Measurements from ENCODE around the gene NHS. TPM values are rescaled to one million over a fixed set of nuclear protein-coding genes. Genes with fewer than 3 reads are reported as not detected.

The NHS gene
- total RNA-seq, 2 experiments from 2014 or later: 0.81 to 1.7 TPM

DNA sequence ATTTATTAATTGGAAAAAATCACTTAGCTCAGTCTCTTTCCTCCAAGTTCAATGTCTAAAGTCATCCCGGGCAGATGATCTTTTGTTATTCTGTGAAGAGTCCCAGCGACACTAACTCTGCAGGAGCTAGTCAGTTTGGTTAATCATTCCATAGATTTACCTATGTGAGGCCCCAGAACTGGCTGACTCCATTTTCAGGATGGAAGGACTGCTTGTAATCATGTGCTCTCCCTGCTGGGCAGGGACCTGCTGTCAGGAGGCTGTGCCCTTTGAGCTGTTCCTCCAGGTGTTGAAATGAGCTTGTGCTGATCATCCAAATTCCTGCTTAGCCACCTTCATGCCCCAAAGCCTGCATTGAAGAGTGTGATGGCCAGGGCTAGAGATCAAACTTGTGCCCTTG lies 169.8 kb downstream of the NHS start:
- Mint-ChIP-seq H3K4me3 (no peak overlapping the region), H3K36me3 (ENCODE audit: low read depth) (no peaks in the 10 kb centered on the region), H3K4me1 (ENCODE audit: low read depth) (peaks cover 11% of the 10 kb centered on the region), H3K27ac (no peak overlapping the region), H3K27me3 (ENCODE audit: low read depth) (peaks cover 5% of the 10 kb centered on the region), H3K9me3 (ENCODE audit: insufficient read depth) (no peaks in the 10 kb centered on the region)
- DNase-seq (no peak), ATAC-seq (no peak)
- CTCF ChIA-PET: no interaction called here
- POLR2A ChIA-PET: no interaction called here

DNA sequence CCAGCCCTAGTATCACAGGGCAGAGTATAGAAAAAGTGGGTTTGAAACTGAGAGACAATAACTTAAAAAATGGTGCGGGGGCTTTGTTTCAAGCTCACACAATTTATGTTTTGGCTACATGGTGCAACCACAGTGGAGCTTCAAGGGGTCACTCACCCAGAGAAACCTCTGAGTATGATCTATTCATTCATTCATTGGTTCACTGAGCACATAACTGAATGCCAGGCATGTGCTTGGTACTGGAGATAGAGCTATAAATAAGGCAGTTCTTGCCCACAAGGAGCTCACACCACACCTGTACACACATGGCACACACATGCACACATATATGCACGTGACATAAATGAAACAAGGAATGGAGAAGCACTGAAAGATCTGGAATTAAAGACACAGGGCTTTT lies 171.4 kb downstream of the NHS start:
- no peak overlapping the region for H3K27ac Mint-ChIP-seq
- no peaks in the 10 kb centered on the region for H3K36me3 Mint-ChIP-seq (ENCODE audit: low read depth)
- H3K4me3 Mint-ChIP-seq: no peak overlapping the region
- H3K27me3 Mint-ChIP-seq (ENCODE audit: low read depth): peaks cover 3% of the 10 kb centered on the region
- no peak for DNase-seq
- POLR2A ChIA-PET: no interaction called here
- ATAC-seq: no peak
- CTCF ChIA-PET: no interaction called here
- no peaks in the 10 kb centered on the region for H3K9me3 Mint-ChIP-seq (ENCODE audit: insufficient read depth)
- peaks cover 11% of the 10 kb centered on the region for H3K4me1 Mint-ChIP-seq (ENCODE audit: low read depth)

DNA sequence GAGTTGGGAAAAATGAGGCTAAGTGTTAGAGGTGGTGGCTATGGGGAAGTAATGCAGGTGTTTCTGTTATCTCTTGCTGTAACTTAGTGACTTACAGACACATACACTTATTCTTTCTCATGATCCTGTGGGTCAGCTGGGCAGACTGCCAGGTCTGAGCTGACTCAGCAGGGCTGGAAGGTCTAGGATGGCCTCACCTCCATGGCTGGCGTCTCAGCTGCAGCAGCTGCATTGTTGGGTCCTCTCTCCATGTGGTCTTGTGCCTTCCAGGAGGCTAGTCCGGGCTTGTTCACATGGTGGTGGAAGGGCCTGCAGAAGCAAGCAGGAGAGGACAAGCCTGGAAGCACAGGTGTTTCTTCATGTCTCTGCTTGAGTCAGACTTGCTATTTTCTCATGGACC lies 172.7 kb downstream of the NHS start:
- Mint-ChIP-seq H3K27ac (no peak overlapping the region), H3K9me3 (ENCODE audit: insufficient read depth) (no peaks in the 10 kb centered on the region), H3K4me3 (no peak overlapping the region), H3K36me3 (ENCODE audit: low read depth) (no peaks in the 10 kb centered on the region), H3K4me1 (ENCODE audit: low read depth) (peaks cover 11% of the 10 kb centered on the region), H3K27me3 (ENCODE audit: low read depth) (peaks cover 3% of the 10 kb centered on the region)
- ChIA-PET POLR2A (no interaction called here), CTCF (no interaction called here)
- ATAC-seq (no peak), DNase-seq (no peak)

DNA sequence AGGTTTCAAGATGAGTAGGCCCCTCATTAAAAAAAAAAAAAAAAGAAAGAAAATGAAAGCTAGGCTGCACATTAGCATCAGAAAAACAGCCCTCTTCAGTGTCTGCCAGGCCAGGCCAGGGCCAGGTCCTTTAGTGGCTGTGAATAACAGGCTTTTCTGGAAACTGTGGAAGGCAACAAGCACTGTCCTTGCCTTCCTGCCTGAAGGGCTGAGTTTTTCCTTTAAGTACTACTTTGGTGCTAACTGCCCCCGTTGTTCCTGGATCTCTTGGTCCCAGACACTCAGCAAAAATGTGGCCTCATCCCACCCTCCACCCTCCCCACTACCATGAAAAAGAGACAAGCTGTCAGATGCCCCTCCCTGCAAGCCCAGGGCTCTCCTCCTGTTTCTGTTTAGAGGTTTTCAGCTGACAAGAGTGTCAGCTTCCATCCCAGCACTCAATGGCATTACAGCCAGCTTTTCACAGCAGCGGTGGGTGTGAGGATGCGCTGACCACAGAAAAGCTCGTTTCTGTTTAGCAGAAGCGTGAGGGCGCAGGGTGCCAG lies 174.2 kb downstream of the NHS start:
- no peak overlapping the region for H3K27ac Mint-ChIP-seq
- DNase-seq (no peak), ATAC-seq (no peak)
- H3K27me3 Mint-ChIP-seq (ENCODE audit: low read depth): peaks cover 3% of the 10 kb centered on the region
- ChIA-PET CTCF (interaction anchor here (1.8 kb wide), 1 partner anchor 43 kb away, joined by 9 read pairs; no protein-coding TSS in a partner anchor), POLR2A (no interaction called here)
- H3K4me1 Mint-ChIP-seq (ENCODE audit: low read depth): peaks cover 11% of the 10 kb centered on the region
- H3K9me3 Mint-ChIP-seq (ENCODE audit: insufficient read depth): no peaks in the 10 kb centered on the region
- no peak overlapping the region for H3K4me3 Mint-ChIP-seq
- H3K36me3 Mint-ChIP-seq (ENCODE audit: low read depth): no peaks in the 10 kb centered on the region

DNA sequence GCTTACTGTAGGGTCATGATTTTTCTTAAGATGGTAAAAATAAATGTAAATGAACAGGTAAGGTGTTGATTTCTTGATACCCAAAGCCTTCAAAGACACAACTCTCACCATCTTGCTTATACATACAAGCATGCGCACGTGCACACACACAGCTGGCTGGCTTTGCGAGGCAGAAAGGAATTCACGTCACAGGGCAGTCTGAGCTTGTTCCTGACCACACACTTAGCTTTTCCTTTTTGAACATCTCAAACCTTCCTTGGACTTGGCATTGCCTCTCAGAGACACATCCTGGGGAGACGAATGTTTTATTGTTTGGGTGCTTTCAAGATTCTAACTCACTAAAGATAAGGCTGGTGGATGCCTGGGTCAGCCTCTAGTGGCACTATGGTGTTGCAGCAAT lies 175.0 kb downstream of the NHS start:
- H3K4me1 Mint-ChIP-seq (ENCODE audit: low read depth): peaks cover 11% of the 10 kb centered on the region
- DNase-seq (no peak), ATAC-seq (no peak)
- ChIA-PET POLR2A (no interaction called here), CTCF (interaction anchor here (1.8 kb wide), 1 partner anchor 42 kb away, joined by 9 read pairs; no protein-coding TSS in a partner anchor)
- no peaks in the 10 kb centered on the region for H3K36me3 Mint-ChIP-seq (ENCODE audit: low read depth)
- no peak overlapping the region for H3K27ac Mint-ChIP-seq
- H3K27me3 Mint-ChIP-seq (ENCODE audit: low read depth): peaks cover 3% of the 10 kb centered on the region
- no peaks in the 10 kb centered on the region for H3K9me3 Mint-ChIP-seq (ENCODE audit: insufficient read depth)
- no peak overlapping the region for H3K4me3 Mint-ChIP-seq

DNA sequence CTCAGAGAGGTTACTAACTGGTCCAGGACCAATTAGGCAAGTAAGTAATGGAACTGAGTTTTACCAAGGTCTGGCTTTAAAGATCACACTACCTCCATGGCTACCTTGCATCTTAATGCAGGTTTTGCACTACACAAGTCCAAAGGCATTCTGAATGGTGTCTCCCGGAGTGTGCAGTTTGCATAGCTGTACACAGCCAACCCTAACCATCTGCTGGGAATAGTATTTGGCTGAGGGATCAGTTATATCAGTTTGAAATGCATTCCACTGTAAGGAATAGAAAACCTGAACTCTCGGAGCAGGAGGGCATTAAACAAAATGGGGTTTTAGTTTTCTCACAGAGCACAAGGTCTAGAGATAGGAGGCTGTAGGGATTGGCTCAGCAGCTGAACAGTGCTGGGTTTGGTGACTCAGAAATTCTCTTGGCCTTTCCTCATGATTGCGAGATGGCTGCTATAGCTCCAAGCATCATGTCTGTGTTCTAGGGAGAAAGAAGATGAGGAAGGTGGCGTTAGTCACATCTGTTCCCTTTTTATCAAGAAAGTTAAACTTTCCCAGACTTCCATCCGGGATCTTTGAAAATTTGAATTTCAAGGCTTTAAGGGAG lies 177.1 kb downstream of the NHS start:
- no peak overlapping the region for H3K4me3 Mint-ChIP-seq
- no peak overlapping the region for H3K27ac Mint-ChIP-seq
- DNase-seq (no peak), ATAC-seq (no peak)
- CTCF ChIA-PET: interaction anchor here (1.5 kb wide), 1 partner anchor 18 kb away, joined by 3 read pairs; no protein-coding TSS in a partner anchor
- H3K4me1 Mint-ChIP-seq (ENCODE audit: low read depth): peaks cover 11% of the 10 kb centered on the region
- no peaks in the 10 kb centered on the region for H3K27me3 Mint-ChIP-seq (ENCODE audit: low read depth)
- H3K9me3 Mint-ChIP-seq (ENCODE audit: insufficient read depth): no peaks in the 10 kb centered on the region
- POLR2A ChIA-PET: no interaction called here
- H3K36me3 Mint-ChIP-seq (ENCODE audit: low read depth): no peaks in the 10 kb centered on the region

DNA sequence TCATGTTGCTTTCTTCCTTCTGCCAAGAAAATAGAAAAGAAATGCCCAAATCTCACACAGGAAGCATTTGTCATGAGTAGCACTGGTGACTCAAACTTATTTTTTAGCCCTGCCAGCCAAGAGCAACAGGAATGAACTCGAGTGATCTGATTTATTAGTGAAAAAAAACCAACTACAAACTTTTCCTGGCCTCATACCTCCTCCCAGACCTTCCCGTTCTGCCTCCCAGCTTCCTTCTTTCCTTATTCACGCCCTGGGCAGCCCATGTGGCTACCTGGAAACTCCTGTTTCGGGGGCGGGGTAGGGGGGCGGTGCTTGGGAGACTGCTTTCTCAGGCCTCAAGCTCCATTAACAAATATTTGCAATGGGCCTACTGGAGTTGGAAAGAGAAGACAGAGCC lies 178.5 kb downstream of the NHS start:
- Mint-ChIP-seq H3K4me3 (no peak overlapping the region), H3K27ac (no peak overlapping the region), H3K9me3 (ENCODE audit: insufficient read depth) (no peaks in the 10 kb centered on the region), H3K27me3 (ENCODE audit: low read depth) (no peaks in the 10 kb centered on the region), H3K36me3 (ENCODE audit: low read depth) (no peaks in the 10 kb centered on the region), H3K4me1 (ENCODE audit: low read depth) (peaks cover 8% of the 10 kb centered on the region)
- DNase-seq: no peak
- no peak for ATAC-seq
- CTCF ChIA-PET: no interaction called here
- POLR2A ChIA-PET: no interaction called here

DNA sequence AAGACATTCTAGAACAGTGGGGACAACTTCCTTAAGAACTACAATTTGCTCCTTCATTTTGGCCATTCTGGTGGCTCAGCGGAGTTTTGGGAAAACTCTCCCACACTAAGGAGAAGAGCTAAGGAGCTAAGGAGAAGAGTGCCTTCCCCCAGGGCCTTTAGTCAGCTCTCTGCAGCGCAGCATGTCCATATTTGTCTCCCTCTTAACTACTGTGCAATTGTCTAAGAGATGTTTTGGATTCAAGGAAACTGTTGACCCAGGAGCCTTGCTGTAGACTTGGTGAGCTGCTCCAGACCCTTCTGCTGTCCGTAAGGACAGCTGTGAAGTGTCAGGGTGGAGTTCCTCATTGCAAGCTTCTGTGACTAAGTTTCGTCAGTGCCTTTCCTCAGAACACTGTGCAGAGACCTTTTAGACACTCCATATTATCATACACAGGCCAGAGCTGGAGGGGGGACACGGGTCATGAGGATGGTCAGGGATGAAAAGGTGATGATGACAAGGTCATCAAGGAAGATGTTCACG lies 179.0 kb downstream of the NHS start:
- ChIA-PET POLR2A (no interaction called here), CTCF (no interaction called here)
- Mint-ChIP-seq H3K9me3 (ENCODE audit: insufficient read depth) (no peaks in the 10 kb centered on the region), H3K27me3 (ENCODE audit: low read depth) (no peaks in the 10 kb centered on the region), H3K4me1 (ENCODE audit: low read depth) (peaks cover 7% of the 10 kb centered on the region), H3K27ac (no peak overlapping the region), H3K36me3 (ENCODE audit: low read depth) (no peaks in the 10 kb centered on the region), H3K4me3 (no peak overlapping the region)
- ATAC-seq (no peak), DNase-seq (no peak)

DNA sequence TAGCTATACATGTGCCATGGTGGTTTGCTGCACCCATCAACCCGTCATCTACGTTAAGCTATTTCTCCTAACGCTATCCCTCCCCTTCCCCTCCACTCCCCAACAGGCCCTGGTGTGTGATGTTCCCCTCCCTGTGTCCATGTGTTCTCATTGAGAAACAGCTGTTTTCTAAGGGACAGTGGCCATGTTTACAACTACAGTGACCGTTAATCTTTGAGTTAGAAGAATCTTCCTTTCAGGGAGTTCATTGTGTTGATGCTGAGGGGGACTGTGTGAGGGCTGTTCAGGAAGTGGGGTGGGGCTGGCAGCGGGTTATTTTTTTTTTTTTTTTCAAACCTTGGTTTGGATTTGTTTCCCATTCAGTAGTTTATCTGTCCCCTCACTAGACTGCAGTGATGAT lies 179.9 kb downstream of the NHS start:
- Mint-ChIP-seq H3K36me3 (ENCODE audit: low read depth) (no peaks in the 10 kb centered on the region), H3K27ac (no peak overlapping the region), H3K4me3 (no peak overlapping the region), H3K27me3 (ENCODE audit: low read depth) (no peaks in the 10 kb centered on the region), H3K9me3 (ENCODE audit: insufficient read depth) (no peaks in the 10 kb centered on the region), H3K4me1 (ENCODE audit: low read depth) (no peaks in the 10 kb centered on the region)
- ATAC-seq (no peak), DNase-seq (no peak)
- POLR2A ChIA-PET: no interaction called here
- CTCF ChIA-PET: no interaction called here

DNA sequence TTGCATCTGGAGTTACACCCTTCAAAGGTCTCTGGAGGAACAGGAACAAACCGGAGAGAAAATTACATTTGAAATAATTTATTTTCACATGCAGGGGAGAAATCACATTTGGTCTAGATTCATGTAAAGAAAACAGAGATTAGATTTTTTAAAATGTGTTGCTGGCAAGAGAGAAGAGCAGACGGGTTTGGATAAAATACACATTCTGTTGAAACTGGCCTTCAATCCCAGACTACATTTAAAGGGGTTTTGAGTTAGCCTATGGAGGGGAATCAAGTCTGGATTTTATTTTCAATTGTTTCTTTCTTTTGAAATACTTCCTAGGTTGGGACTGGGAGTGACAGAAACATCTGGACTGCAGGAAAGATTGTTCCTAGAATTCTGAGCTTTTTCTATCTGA lies 180.8 kb downstream of the NHS start:
- Mint-ChIP-seq H3K36me3 (ENCODE audit: low read depth) (no peaks in the 10 kb centered on the region), H3K4me3 (no peak overlapping the region), H3K27me3 (ENCODE audit: low read depth) (no peaks in the 10 kb centered on the region), H3K4me1 (ENCODE audit: low read depth) (no peaks in the 10 kb centered on the region), H3K27ac (no peak overlapping the region), H3K9me3 (ENCODE audit: insufficient read depth) (no peaks in the 10 kb centered on the region)
- ChIA-PET POLR2A (no interaction called here), CTCF (no interaction called here)
- ATAC-seq (no peak), DNase-seq (no peak)

DNA sequence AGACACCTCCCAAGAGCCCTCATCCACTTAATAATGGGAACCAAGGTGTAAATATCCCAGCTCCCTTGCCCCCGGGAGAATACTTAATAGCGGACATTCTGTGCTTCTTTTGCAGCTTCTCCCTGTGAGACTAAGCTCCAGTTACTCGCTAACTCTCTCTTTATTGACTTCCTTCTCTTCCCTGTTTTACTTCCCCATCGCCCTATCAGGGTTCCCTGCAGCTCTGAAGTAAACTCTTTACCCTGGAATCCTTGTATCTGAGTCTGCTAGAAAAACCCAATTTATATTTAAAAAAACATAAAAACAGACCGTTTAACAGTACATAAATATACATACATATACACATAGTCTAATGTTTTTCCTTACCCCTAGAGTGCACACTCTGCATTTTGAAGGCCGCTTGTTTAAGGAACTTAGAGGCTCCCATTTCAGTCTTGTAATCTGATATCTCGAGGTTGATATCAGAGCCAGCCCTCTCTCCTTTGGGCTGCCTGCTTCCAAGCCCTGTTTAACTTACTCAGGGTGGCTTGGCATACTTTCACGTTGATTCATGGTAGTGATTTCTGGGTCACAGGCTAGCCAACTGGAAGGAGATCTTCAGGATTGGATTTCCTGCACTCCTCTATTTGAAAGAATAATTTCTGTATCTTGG lies 184.9 kb downstream of the NHS start:
- CTCF ChIA-PET: no interaction called here
- Mint-ChIP-seq H3K27me3 (ENCODE audit: low read depth) (no peaks in the 10 kb centered on the region), H3K4me1 (ENCODE audit: low read depth) (peaks cover 5% of the 10 kb centered on the region)

DNA sequence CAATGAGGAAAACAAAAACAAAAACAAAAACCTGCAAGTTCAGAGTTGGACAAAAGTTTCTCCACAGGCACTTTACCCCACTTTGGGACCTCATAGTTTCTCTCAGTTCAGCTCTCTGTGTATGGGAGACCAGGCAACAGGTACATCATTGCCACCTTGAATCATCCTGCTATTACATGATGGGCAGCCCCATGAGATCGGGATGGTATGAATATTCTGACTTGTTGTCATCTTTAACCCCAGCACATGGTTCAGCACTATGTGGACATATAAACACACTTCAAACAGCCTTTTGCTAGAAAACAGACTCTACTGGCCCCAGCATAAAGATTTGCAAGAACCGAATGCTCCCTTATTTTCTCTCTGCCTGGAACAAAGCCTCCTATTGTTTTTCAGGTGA lies 185.4 kb downstream of the NHS start:
- CTCF ChIA-PET: no interaction called here
- POLR2A ChIA-PET: no interaction called here
- DNase-seq (no peak), ATAC-seq (no peak)
- Mint-ChIP-seq H3K4me1 (ENCODE audit: low read depth) (peaks cover 5% of the 10 kb centered on the region), H3K36me3 (ENCODE audit: low read depth) (no peaks in the 10 kb centered on the region), H3K27me3 (ENCODE audit: low read depth) (no peaks in the 10 kb centered on the region), H3K27ac (no peak overlapping the region), H3K4me3 (no peak overlapping the region), H3K9me3 (ENCODE audit: insufficient read depth) (no peaks in the 10 kb centered on the region)

More for the DNA sequence above, 184.9 kb downstream of the NHS start:
- no peak for ATAC-seq
- no peak for DNase-seq
- Mint-ChIP-seq H3K27ac (no peak overlapping the region), H3K4me3 (no peak overlapping the region), H3K36me3 (ENCODE audit: low read depth) (no peaks in the 10 kb centered on the region), H3K9me3 (ENCODE audit: insufficient read depth) (no peaks in the 10 kb centered on the region)
- POLR2A ChIA-PET: no interaction called here
